HEK293T (cell line): ENCODE data around the gene NRG2.

Experiments used
- LEF1 ChIP-seq: fragments of 450-650 bp; IDR thresholded peaks from 2 replicates; pipeline ENCODE4 v1.6.1; 2017; ENCODE audit warnings: mild to moderate bottlenecking, borderline replicate concordance
- ZNF384 ChIP-seq: fragments of 450-650 bp; IDR thresholded peaks from 2 replicates; pipeline ENCODE4 v1.6.1; 2016

- no peak for TF ChIP-seq ZNF384
- no peak for TF ChIP-seq LEF1
Observed at GRCh38 chr5:140011297-140011802, 31.7 kb downstream of the NRG2 start.
